WTC11 (cell line): ENCODE measurements around the gene DOK7. TPM values are rescaled to one million over a fixed set of nuclear protein-coding genes. Genes with fewer than 3 reads are reported as not detected.
A peak's percentile ranks its signal among the peaks of the same experiment; 100 is the strongest.

Experiments used
- ATAC-seq: fragments of 200-7000 bp; cut with Tn5 transposase; 2 replicates; pipeline ENCODE4 v1.10.0; 2021; ENCODE audit warnings: mild to moderate bottlenecking, moderate library complexity
- CTCF ChIA-PET: fragments of 300-600 bp; sonication (Branson Sonifier 250); formaldehyde crosslinking; loops from one replicate; lab custom pipeline; 2021; ENCODE audit warnings: antibody characterized with exemption; lab: Charles Lee
- POLR2A ChIA-PET: fragments of 350-600 bp; sonication (Branson Sonifier 250); formaldehyde crosslinking; loops from one replicate; lab custom pipeline; 2021; ENCODE audit warnings: antibody characterized with exemption; lab: Charles Lee
- DNase-seq: peaks from one replicate; pipeline ENCODE4 v3.0.0; 2021; ENCODE audit warnings: low spot score
- H3K27ac Mint-ChIP-seq: 2 replicates; pipeline ENCODE4 v1.8.0; 2021; ENCODE audit warnings: mixed read lengths
- H3K27me3 Mint-ChIP-seq: 2 replicates; pipeline ENCODE4 v1.8.0; 2021; ENCODE audit warnings: low read depth, mild to moderate bottlenecking, moderate library complexity, mixed read lengths
- H3K36me3 Mint-ChIP-seq: 2 replicates; pipeline ENCODE4 v1.8.0; 2021; ENCODE audit warnings: mixed read lengths
- H3K4me1 Mint-ChIP-seq: 2 replicates; pipeline ENCODE4 v1.8.0; 2022; ENCODE audit warnings: mixed read lengths
- H3K4me3 Mint-ChIP-seq: 2 replicates; pipeline ENCODE4 v1.8.0; 2021; ENCODE audit warnings: mild to moderate bottlenecking, moderate library complexity, mixed read lengths
- H3K9me3 Mint-ChIP-seq: 2 replicates; pipeline ENCODE4 v1.8.0; 2021; ENCODE audit warnings: mixed read lengths
- ATF1 ChIP-seq: sonication (generic); formaldehyde crosslinking; IDR thresholded peaks from 2 replicates; pipeline ENCODE4 v1.8.1; 2023; ENCODE audit warnings: mild to moderate bottlenecking, moderate library complexity, missing genetic modification reagents
- ATF2 ChIP-seq: sonication (generic); formaldehyde crosslinking; IDR thresholded peaks from 2 replicates; pipeline ENCODE4 v1.8.1; 2022; ENCODE audit warnings: low read depth, missing genetic modification reagents, borderline replicate concordance
- ATF6 ChIP-seq: sonication (generic); formaldehyde crosslinking; IDR thresholded peaks from 2 replicates; pipeline ENCODE4 v1.8.1; 2023; ENCODE audit warnings: mild to moderate bottlenecking, missing genetic modification reagents
- CREB1 ChIP-seq: sonication (generic); formaldehyde crosslinking; IDR thresholded peaks from 2 replicates; pipeline ENCODE4 v1.8.0; 2023; ENCODE audit warnings: mild to moderate bottlenecking, missing genetic modification reagents
- NR2C2 ChIP-seq: sonication (generic); formaldehyde crosslinking; IDR thresholded peaks from 2 replicates; pipeline ENCODE4 v1.8.0; 2022; ENCODE audit warnings: mild to moderate bottlenecking, missing genetic modification reagents
- SP1 ChIP-seq: sonication (generic); formaldehyde crosslinking; conservative IDR thresholded peaks from 2 replicates; pipeline ENCODE4 v1.8.1; 2022; ENCODE audit warnings: missing genetic modification reagents
- ZMAT4 ChIP-seq: fragments of 250-450 bp; sonication (Bioruptor Pico); IDR thresholded peaks from 2 replicates; pipeline ENCODE4 v1.9.0; 2021; ENCODE audit warnings: mild to moderate bottlenecking
- ZNF138 ChIP-seq: sonication (generic); formaldehyde crosslinking; conservative IDR thresholded peaks from 2 replicates; pipeline ENCODE4 v1.8.1; 2022; ENCODE audit warnings: mild to moderate bottlenecking, moderate library complexity, missing genetic modification reagents
- total RNA-seq: library from RNA; stranded (reverse); gene quantifications from 3 replicates; pipeline ENCODE4 v1.2.3, GENCODE V29; 2021
- TF ChIP-seq, protein P1 (sequence below): fragments of 250-450 bp; sonication (Bioruptor Pico); conservative IDR thresholded peaks from 2 replicates; pipeline ENCODE4 v1.9.0; 2021; ENCODE audit warnings: mild to moderate bottlenecking
- TF ChIP-seq, protein P2 (sequence below): fragments of 250-450 bp; sonication (Bioruptor Pico); IDR thresholded peaks from 2 replicates; pipeline ENCODE4 v1.9.0; 2021; ENCODE audit warnings: mild to moderate bottlenecking
- TF ChIP-seq, protein P3 (sequence below): sonication (generic); formaldehyde crosslinking; conservative IDR thresholded peaks from 2 replicates; pipeline ENCODE4 v1.8.1; 2022; ENCODE audit warnings: mild to moderate bottlenecking, missing genetic modification reagents

Gene DOK7
- total RNA-seq, 1 experiment from 2014 or later = 0.22 TPM

DNA sequence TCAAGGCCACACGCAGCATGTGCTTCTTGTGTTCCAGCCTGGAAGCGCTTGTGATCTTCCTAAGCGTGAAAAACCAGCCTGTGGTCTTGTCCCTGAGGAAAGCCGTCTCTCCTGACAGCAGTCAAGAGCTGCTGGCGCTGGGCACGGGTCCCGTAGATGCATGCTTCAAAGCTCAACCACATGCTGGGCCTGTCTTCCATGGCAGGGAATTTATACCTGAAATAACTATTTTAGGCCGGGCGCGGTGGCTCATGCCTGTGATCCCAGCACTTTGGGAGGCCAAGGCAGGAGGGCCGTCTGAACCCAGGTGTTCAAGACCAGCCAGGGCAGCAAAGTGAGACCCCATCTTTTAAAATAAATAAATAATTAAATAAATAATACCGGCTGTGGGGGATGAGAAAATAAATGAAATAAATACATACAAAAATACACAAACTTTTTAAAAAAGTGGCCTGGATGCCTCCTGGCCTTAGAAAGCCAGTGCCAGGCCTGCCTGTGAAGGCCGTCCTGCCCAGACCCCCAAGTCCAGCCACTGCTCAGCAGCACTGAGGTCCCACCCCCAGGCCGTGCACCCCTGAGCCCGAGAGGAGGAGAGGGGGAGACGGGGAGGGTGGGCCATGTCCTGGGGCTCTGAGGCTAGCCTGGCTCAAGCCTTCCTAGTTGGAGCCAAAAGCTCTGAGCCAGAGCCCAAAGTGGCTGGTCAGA lies 58.7 kb downstream of the DOK7 start:
- Mint-ChIP-seq H3K27me3 (no peaks in the 10 kb centered on the region), H3K9me3 (no peaks in the 10 kb centered on the region)
- POLR2A ChIA-PET = interaction anchor here (0.7 kb wide), 1 partner anchor 1093 kb away, joined by 3 read pairs; no protein-coding TSS in a partner anchor

GRCh38 chr4:3522326-3522640 lies 59.2 kb downstream of the DOK7 start:
- ChIA-PET CTCF (no interaction called here), POLR2A (interaction anchor here (0.7 kb wide), 1 partner anchor 1092 kb away, joined by 3 read pairs; no protein-coding TSS in a partner anchor)
- TF ChIP-seq NR2C2 (no peak), SP1 (CRISPR knock-in tag) (no peak), CREB1 (CRISPR knock-in tag) (no peak)
- TF ChIP-seq, protein P1, sequence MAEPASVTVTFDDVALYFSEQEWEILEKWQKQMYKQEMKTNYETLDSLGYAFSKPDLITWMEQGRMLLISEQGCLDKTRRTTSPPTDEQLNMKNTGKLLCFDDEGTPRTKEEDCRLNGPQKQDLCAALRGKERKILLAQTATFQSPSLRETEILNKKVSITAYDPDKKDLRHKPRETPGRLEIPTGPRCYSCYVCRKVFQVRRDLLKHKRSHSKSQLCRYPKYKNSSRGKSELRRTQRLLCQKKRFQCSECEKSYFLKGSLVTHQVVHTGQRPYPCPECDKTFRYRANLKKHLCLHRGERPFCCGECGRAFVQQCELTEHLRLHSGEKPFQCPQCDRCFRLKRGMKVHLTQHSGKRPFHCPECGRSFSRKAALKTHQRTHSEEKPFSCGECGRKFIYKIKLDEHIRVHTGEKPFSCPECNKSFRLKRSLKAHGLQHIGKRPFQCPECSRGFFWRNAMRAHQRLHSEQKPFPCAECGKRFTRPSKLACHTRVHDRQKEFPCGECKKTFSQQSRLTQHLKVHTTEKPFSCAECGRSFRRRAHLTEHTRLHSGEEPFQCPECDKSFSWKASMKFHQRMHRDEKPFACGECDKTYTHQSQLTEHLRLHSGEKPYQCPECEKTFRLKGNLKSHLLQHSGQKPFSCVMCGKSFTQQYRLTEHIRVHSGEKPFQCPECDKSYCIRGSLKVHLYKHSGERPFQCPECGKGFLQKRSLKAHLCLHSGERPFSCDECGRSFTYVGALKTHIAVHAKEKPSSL = no peak
- TF ChIP-seq, protein P2, sequence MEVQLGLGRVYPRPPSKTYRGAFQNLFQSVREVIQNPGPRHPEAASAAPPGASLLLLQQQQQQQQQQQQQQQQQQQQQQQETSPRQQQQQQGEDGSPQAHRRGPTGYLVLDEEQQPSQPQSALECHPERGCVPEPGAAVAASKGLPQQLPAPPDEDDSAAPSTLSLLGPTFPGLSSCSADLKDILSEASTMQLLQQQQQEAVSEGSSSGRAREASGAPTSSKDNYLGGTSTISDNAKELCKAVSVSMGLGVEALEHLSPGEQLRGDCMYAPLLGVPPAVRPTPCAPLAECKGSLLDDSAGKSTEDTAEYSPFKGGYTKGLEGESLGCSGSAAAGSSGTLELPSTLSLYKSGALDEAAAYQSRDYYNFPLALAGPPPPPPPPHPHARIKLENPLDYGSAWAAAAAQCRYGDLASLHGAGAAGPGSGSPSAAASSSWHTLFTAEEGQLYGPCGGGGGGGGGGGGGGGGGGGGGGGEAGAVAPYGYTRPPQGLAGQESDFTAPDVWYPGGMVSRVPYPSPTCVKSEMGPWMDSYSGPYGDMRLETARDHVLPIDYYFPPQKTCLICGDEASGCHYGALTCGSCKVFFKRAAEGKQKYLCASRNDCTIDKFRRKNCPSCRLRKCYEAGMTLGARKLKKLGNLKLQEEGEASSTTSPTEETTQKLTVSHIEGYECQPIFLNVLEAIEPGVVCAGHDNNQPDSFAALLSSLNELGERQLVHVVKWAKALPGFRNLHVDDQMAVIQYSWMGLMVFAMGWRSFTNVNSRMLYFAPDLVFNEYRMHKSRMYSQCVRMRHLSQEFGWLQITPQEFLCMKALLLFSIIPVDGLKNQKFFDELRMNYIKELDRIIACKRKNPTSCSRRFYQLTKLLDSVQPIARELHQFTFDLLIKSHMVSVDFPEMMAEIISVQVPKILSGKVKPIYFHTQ (CRISPR knock-in tag) = no peak
- TF ChIP-seq, protein P3, sequence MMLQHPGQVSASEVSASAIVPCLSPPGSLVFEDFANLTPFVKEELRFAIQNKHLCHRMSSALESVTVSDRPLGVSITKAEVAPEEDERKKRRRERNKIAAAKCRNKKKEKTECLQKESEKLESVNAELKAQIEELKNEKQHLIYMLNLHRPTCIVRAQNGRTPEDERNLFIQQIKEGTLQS (CRISPR knock-in tag) = no peak
- no peak overlapping the region for H3K27ac Mint-ChIP-seq
- no peaks in the 10 kb centered on the region for H3K4me1 Mint-ChIP-seq
- no peaks in the 10 kb centered on the region for H3K27me3 Mint-ChIP-seq
- H3K9me3 Mint-ChIP-seq = no peaks in the 10 kb centered on the region
- H3K36me3 Mint-ChIP-seq = peaks cover 34% of the 10 kb centered on the region
- ATAC-seq (no peak), DNase-seq (no peak)
- no peak overlapping the region for H3K4me3 Mint-ChIP-seq

More for the DNA sequence above, 58.7 kb downstream of the DOK7 start:
- no peaks in the 10 kb centered on the region for H3K4me1 Mint-ChIP-seq
- H3K4me3 Mint-ChIP-seq = no peak overlapping the region
- peaks cover 36% of the 10 kb centered on the region for H3K36me3 Mint-ChIP-seq
- no peak for ATAC-seq
- H3K27ac Mint-ChIP-seq = no peak overlapping the region
- TF ChIP-seq ZNF138 (CRISPR knock-in tag) (no peak), ATF6 (no peak), ATF2 (CRISPR knock-in tag) (no peak), ATF1 (no peak), ZMAT4 (CRISPR knock-in tag) (no peak)
- TF ChIP-seq, protein P3 (CRISPR knock-in tag) = no peak
- TF ChIP-seq, all 79 proteins: peak for 0
- peak; percentile 4 for DNase-seq
- CTCF ChIA-PET = no interaction called here
